Stimulated activated CD4-positive, alpha-beta T cell treated with anti-CD3 and anti-CD28 coated beads, Interleukin-2, amount 100 ng/mL, for 24 hours (primary cell): ENCODE results near the gene EEFSEC.

Experiments used
- DNase-seq, 2 donors: peaks; one replicate each; pipeline ENCODE4 v3.0.0-alpha.2; 2020

The EEFSEC gene

DNA sequence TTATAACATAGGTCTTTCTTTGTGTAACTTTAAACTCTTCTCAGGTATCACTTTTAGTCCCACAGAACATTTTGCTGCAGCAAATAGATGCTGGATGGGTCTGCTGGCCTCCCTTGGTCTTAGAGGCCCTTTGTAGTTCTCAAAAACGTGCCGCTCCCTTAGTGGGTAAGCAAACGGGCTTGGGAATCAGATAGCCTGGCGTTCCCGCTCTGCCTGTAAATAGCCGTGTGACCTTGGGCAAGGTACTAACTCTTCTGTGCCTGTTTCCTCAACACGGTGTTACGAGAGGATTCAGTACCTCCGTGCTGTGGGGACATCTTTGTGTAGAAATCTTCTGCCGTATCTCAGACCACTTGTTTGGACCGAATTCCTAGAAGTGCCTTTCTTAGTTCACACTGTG is 249.0 kb downstream of the EEFSEC start:
- no peak for DNase-seq

DNA sequence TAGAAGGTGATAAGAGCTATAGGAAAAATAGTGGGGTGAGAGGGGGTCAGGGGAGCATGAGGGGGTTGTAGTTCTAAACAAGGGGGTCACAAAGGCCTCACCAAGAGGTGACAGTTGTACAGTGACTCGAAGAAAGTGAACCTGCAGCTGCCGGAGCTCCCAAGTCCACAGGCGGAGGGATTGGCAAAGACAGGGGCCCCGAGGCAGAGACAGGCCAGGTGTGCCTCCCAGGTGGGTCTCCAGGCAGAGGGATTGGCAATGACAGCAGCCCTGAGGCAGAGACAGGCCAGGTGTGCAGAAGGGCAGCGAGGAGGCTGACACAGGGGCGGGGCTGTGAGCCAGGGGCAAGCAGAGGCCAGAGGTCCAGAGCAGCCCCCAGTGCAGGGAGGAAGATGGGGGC is 249.7 kb downstream of the EEFSEC start:
- DNase-seq = no peak

DNA sequence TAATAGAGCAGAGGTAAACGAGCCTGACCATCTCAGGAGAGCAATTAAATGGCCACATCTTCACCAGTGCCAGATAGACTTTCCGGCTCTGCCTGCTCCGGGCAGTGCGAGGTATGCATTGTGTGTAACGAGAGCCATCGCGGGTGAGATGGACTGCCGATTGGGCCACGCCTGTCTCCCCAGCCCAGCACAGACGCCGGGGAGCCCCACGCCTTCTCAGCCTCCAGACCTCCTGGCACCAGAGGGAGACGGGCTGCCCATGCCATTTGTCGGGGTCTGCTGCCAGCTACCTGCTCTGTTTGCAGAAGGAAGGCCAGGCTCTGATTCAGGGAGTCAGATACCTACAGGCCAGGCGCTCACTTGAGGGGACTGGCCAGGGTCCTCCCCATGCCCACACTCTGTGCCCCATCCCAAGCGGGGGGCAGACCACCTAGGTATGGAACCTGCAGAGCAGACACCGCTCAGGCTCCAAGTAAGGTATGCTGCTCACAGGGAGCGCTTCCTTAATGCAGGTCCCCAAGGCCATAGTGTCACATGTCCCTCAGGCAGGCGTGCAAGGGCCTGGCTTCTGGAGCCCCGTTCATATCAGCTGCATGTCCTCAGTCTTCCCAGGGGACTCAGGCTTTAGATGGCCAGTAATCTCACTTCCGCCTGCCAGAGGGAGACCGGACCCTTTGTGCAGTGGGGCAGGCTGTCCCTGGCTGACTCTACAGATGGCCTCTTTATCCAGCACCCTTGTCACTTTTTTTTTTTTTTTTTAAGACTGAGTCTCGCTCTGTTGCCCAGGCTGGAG is 251.2 kb downstream of the EEFSEC start:
- DNase-seq = no peak

DNA sequence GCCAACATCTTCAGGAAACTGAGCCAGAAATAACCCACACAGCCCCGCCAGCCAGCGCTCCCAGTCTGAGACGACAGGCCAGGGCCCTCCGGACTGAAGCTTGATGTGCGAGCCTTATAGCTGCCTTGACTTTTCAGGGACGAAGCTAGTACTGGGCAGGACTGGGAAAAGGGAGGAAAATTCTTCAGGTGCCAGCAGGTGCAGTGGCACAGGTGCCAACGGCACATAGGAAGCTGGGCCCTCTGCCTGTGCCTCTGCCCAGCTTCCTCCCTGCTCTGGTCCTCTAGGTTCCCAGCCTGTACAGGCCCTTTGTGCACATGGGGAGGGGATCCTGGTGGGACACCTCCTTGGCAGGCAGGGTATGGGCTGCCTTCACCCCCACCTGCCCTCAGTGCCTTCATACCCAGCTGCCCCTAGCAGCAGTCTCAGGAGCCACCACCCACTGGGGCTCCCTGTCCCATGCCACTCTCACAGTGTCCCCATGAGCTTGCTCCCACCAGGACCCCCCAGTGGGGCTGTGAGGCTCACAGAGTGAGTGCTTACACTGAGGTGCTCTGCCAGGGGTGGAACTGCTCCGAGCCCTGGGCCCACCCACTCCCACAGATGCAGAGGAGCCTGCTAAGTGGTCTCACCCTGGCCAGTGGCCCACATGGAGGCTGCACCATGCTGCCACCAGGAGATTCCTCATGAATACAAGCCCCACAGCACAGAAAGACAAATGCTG is 252.4 kb downstream of the EEFSEC start:
- DNase-seq = no peak

DNA sequence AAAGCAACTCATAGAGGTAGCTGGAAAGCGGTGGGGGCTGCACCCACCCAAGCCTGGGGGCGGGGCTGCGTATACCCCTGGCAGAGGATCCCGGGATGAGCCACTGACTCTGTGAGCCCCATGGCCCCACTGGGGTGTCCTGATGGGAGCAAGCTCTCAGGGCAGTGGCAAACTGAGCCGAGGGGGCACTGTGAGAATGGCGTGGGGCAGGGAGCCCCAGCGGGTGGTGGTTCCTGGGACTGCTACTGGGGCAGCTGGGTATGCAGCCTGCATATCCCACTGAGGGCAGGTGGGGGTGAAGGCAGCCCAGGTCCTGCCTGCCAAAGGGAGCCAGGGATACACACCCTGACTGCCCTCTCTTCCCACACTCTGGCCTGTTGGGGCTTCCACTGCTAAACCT is 254.0 kb downstream of the EEFSEC start:
- DNase-seq = no peak

DNA sequence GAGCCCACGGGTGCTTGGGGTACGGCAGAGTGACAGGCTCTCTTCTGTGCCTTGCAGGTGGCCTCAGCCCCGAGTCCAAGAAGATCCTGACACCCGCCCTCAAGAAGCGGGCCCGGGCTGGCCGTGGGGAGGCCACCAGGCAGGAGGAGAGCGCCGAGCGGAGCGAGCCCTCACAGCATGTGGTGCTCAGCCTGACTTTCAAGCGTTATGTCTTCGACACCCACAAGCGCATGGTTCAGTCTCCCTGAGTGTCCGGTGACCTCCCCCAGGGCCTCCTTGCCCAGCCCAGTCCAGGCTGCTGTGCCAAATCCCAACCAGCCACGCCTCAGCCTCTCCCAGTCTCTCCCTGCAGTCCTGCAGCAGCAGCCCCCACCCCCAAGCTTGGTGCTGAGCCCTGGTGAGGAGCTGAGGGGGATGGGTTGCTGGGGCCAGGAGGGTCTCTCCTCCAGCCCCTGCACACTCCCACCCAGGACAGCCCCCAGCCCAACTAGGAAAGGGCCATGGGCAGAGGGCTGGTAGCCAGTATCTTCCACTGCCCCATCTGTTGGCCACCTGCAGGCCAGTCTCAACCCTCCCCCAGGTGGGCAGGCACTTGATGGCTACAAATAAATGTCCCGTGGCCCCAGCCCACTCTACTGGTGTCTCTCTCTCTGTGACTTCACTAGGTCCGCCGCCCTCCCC is 254.9 kb downstream of the EEFSEC start:
- no peak for DNase-seq

DNA sequence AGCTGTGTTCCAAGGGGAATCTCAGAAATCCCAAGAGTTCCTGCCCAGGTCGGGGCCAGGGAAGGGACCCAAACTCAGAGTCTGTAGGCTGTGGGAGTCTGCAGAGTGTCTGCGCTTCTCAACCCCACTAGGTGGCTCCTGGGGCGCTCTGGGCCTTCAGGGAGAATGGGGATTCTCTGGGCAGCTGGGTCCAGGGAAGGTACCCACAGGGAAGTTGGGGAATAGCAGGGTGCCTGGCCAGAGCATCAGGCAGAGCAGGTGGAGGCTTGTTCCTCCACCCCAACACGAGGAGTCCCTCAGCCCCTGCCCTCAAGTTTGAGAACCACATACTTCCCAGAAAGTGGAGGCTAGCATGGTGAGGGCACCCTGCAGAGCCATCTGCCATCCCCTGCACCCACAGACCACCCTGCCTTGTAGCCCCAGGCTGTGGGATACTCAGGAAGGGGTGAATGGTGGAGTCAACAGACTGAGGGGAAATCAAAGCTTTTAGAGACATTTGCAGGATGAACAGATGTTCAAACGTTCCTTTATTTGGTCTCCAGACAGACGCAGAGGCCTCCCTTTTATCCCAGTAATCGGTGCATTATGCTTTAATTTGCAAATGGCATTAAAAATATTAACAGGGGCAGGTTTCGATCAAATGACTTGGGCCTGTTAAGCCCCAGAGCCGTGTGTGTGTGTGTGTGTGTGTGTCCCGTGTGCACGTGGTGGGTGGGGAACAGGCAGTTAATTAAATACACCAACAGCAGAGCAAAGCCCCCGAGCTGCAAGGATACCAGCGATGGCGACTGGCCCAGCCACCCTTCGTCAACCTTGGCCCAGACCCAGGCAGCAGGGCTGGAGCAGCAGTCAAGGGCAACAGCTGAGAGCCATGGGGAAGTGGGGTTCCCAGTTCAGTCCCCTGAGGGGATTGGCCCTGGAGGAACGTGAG is 255.7 kb downstream of the EEFSEC start:
- no peak for DNase-seq

DNA sequence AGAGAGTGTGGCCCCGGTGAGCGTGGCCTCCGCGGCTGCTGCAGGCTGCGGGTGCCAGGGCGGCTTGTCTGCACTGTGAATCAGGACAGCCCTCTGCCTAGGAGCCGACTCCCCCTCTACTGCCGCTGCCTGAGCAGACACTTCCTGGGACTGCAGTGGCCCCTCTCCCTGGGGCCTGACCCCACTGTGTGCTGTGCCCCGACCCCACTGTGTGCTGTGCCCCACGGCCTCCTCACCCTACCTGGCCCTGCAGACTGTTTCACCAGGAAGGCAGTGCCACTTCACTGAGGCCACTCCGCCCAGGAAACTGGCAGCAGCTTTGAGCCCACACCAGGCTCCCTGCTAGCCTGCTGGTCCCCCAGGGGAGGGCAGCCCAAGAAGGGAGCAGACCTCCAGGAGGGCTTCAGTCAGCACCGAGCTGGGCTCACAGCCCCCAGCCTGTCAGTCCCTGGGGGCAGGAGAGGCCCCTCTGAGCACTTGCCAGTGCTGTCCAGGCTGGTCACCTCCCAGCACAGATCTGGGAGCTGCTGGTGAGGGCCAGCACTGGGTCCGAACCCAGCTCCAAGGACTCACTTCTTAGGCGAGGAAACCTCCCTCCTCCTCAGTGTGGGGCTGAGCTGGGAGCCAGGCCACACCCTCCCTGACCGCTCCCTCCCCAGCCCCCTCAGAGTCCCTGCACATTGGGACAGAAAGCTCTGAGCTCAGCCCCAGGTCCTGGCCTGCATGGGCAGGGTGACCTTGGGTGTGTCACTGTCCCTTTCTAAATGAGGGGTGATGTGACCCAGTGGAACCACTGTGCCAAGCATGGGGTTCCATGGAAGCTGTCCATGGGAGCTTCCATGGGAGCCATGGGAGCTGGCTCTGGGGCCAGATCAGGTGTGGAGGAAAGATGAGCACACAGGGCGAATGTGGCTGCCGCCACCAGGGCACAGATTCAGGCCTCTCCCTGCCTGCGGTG is 256.6 kb downstream of the EEFSEC start:
- DNase-seq = no peak

DNA sequence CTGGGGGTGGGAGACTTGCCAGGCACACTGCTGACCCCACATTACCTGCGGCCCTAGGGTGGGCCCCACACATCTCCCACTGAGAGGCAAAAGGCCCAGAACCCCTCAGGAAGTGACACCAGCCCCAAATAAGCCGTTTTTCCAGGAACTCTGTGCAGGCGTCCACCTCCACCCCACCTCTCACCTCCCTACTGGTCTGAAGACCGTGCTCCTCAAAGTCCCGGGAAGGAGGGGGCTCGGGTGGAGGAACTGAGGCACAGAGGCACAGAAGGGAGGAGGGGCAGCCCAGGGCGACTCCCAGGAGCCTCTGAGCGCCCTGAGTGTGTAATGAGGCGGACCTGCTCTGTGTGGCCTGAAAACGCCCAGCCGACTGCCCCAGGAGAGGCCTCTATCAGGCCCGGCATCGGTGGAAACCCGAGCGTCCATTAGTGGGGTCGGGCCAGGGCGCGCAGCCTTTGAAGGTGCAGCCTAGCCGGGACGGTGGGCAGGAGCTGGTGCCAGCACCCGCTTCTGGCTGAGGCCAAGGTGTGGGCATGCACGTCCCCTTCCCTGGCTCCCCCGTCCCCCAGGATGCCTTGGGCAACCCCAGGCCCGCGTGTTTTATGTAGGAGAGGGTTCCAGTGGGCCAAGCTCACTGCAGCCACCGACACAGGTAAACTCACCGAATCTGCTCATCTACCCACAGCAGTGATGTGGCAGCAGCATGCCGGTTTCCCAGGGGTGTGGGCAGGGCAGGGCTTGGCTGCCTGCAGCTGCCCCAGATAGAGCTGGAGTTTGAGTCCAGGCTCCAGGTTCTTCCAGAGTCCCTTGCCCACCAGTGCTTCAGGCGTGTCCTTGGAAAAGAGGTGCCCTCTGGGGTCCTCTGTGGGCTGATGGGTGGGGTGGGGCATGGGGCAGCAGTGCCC is 257.6 kb downstream of the EEFSEC start:
- DNase-seq = no peak

DNA sequence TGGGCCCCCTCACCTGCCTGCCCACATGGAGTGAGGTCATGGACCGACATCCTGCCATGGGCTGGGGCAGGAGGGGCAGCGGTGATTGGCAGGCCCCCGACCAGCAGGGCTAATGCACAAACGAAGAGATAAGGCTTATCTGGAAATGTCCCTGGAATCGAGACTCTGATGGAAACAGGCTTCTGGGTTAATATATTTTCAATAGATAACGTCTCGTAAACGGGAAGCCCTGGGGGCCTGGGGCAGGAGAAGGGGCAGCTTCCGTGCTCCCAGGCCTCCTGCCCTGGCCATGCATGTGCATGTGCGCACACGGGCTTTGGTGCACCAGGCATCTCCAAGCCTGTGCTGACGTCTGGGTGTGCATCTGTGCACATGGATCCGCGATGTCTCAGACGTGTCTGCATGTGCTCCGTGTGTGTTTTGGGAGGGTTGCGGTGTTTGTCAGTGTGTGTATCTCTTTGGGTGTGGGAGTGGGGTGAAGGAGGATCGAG is 258.3 kb downstream of the EEFSEC start:
- DNase-seq = no peak

DNA sequence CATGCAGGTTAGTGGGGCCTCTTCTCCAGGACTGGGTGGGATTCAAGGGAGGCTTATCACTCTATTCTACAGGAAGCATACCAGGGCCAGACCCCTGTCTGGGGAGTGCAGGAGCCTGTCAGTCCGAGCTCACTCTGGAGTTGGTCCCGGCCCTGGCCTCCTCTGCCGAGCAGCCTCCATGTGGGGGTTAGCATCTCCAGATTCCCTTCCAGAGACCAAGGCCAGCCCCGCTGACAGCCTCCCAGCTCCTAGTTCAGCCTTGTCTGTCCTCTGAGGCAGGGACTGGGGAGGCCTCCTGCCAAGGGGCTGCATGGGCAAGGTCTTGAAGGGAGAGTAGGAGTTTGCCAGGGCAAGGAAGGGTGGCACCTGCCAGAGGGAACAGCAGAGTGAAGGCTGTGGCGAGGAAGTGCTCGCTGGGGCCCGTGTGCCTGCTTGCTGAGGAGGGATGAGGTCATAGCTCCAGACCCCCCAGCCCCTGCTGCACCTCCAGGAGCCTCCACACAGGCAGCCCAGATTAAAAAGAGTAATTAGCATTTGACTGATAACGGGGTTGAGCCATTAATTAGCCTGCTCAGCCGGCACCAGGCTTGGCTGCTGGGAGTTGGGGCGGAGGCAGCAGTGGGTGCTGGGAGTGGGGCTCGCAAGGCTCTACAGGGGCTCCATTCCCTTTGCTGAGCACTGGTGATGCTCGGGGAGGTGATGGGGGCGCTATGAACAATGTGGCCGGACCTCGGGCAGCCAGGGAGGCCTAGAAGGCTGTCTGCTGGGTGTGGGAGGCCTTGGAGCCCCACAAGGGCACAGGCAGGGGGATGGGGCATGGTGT is 259.1 kb downstream of the EEFSEC start:
- no peak for DNase-seq

DNA sequence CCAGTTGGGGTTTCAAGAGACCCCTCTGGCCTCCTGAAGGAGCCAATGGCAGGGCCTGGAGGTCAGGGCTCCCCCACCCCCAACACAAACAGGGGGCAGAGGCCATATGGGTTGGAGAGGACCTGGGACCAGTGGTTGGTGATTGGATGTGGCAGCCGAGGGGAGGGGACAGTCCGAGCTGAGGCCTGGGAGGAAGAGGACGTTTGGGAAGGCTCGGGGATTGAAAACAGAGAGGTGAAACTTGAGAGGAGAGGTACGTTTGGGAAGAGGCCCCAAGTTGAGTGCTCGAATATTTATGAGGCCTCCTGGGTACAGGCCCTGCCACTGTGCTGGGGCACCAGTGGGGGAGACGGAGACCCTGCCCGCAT is 259.7 kb downstream of the EEFSEC start:
- DNase-seq = no peak

DNA sequence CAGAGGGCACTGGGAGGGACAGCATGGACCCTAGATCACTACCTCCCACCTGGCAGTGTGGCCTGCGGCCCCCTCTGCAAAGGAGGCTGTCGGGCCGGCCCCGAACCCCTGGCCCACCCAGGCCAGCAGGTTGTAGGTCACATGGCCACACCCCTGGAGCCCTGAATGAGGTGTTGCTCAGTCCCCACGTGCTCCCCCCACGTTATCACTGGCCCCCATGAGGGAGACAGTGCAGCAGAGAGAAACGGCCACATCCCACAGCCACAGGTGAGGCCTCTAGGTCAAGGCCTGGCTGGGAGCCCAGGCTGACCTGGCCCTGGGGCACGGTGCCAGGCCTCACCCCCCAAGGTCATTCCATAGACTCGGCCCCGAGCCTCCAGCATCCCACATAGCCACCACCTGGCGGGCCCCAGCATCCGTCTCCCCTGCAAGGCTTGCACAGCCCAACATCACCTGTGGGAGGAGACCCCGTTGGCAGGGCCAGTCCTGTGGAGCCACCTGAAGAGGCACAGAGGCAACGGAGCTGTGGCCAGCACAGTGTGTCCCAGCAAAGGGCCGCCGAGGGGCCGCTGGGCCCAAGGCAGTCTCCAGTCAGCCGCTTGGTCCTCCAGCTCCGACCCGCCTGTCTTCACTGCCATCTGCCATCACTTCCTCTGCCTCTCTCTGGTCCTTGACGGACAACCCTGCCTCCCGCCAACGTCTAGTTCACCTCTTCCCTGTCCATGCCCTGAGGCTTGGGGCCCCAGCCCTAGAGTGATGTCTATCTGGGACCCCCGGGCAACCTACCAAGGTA is 260.3 kb downstream of the EEFSEC start:
- no peak for DNase-seq

DNA sequence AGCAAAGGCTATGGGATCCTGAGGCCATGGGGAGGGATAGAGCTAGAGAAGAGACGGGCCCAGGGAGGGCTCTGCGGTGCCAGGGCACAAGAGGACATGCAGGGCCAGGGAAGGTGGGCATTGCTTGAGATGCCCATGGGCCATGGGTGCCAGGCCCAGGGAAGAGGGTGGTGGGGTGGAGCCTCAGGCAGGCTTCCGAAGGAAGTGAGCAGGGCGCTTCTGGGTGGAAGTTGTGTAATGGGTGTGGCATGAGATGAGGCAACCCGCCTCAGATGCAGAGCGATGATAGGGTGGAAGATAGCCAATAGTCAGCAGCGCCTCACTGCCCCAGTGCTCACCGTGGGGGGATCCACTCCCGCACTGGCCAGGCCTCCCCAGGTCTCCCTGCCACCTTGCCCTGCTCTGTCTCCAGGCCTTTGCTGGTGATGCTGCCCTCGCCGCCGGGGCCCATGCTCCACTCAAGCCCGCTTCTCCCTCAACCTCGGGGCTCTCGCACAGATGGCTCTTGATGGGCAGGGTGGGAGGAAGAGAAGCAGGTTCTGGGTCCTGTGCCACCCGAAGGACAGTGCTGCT is 262.0 kb downstream of the EEFSEC start:
- DNase-seq = no peak

DNA sequence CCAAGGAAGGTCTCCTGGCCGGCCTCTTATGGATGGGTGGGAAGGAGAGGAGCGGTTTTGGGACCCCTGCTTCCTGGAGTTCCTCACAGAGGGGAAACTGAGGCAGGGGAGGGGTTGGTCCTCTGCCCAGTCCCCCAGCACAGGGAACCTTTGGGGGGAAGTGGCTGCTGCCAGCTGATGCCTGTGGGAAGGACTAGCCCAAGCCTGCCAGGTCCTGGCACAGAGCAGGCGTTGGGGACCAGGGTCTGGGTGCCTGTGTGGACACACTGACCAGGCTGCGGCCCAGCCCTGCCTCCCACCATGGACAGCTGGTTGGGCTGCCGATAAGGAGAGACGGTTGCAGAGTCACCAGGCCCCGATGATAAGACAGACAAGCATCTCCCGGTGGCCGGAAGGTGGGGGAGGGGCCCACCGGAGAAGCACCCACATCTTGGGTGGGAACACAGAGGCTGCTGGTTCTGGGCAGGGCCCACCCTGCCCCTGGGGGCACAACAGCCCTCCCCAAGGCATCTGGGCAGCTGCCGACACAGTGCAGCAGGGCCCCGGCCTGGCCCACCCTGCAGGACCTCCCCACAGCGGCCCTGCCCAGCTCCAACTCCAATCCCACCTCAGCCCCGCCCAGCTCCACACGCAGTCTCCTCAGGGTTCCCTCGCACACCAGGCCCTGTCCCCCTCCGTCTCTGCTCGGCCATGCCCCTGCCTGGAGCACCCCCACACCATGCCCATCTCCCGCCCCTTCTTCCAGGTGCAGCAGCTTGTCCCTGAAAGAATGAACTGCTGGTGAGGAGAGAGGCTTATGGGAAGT is 262.7 kb downstream of the EEFSEC start:
- no peak for DNase-seq

DNA sequence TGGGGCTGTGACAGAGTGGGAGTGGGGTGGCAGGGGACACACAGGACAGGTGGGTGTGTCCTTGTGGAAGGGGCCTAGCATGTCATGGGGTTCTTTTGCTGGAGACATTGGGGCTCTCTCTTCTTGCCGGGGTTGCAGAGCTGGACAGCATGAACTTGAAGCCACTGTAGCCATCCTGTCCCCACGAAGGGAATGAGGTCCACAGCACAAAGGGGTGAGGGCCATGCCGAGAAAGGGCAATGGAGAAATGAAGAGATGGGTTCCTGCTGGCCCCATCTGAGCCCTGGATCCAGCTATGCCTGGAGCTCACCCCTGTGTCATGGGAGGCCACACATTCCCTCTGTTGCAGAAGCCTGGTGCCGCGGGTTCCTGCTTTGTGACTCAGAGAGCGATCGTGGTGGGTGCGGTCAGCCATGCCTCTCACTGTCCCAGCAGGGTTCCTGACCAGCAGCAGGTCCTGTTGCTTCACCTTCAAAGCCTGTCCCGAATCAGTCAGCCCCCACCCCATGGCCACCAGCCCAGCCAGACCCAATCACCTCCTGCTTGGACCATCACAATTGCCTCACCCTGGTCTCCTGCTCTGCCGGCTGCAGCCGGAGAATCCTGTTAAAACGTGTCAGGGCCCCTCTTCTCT is 263.4 kb downstream of the EEFSEC start:
- no peak for DNase-seq

DNA sequence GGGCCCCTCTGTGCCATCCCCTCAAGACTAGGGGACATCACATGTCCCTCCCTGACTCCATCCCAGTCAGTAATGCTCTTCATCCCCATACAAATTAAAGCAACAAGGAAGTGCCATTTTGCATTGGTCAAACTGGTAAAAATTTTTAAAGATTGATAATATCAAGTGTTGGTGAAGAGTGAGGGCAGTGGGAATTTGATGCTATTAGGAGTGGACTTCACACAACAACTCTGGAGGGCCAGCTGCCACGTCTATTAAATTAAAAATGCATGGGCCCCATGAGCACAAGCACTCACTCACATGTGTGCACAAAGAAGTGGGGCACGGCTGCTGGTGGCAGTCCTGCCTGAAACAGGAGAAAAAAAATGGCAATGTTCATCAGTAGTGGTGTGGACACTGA is 265.6 kb downstream of the EEFSEC start:
- DNase-seq = no peak
